Smooth muscle cell (in vitro differentiated cells): ENCODE data around the gene CCP110. TPM values are rescaled to one million over a fixed set of nuclear protein-coding genes. Genes with fewer than 3 reads are reported as not detected.

Source experiments
- DNase-seq: peaks from one replicate; lab custom pipeline; 2025; ENCODE audit not compliant: unreplicated experiment; lab: John Stamatoyannopoulos, UW
- H2AFZ ChIP-seq: fragments of 200-600 bp; sonication (generic); 2 replicates; pipeline ENCODE4 v1.6.0; 2016; ENCODE audit warnings: antibody characterized with exemption, low read depth, mild to moderate bottlenecking
- H3F3A ChIP-seq: fragments of 200-600 bp; sonication (generic); 2 replicates; pipeline ENCODE4 v1.6.0; 2017; ENCODE audit warnings: antibody characterized with exemption, low read depth
- H3K27ac ChIP-seq: fragments of 200-600 bp; sonication (generic); 2 replicates; pipeline ENCODE4 v1.5.1; 2016; ENCODE audit warnings: low read depth, mild to moderate bottlenecking
- H3K27me3 ChIP-seq: fragments of 200-600 bp; sonication (generic); 2 replicates; pipeline ENCODE4 v1.6.1; 2016; ENCODE audit warnings: low read depth, mild to moderate bottlenecking
- H3K36me3 ChIP-seq: fragments of 200-600 bp; sonication (generic); 2 replicates; pipeline ENCODE4 v1.5.1; 2016; ENCODE audit warnings: low read depth
- H3K4me1 ChIP-seq: fragments of 200-600 bp; sonication (generic); 2 replicates; pipeline ENCODE4 v1.5.1; 2016; ENCODE audit warnings: low read depth
- H3K4me2 ChIP-seq: fragments of 200-600 bp; sonication (generic); 2 replicates; pipeline ENCODE4 v1.6.0; 2016; ENCODE audit warnings: mild to moderate bottlenecking
- H3K4me3 ChIP-seq: fragments of 200-600 bp; sonication (generic); 2 replicates; pipeline ENCODE4 v1.5.1; 2016; ENCODE audit warnings: mild to moderate bottlenecking
- H3K79me2 ChIP-seq: fragments of 200-600 bp; sonication (generic); 2 replicates; pipeline ENCODE4 v1.6.0; 2016; ENCODE audit warnings: low read depth, mild to moderate bottlenecking
- H3K9ac ChIP-seq: fragments of 200-600 bp; sonication (generic); 2 replicates; pipeline ENCODE4 v1.6.0; 2016; ENCODE audit warnings: low read depth
- H3K9me3 ChIP-seq: fragments of 200-600 bp; sonication (generic); replicated peaks from 2 replicates; pipeline ENCODE4 v1.5.1; 2016; ENCODE audit warnings: low read depth
- H4K20me1 ChIP-seq: fragments of 200-600 bp; sonication (generic); 2 replicates; pipeline ENCODE4 v1.6.0; 2016; ENCODE audit warnings: low read depth
- WGBS: methylation state at CpG from one replicate; pipeline ENCODE4 v1.1.7; 2016; ENCODE audit warnings: low lambda C conversion rate; 5-methylcytosine and 5-hydroxymethylcytosine counted together
- polyA plus RNA-seq: library from polyadenylated mRNA; unstranded; fragments of >200 nt; fragmentation: Nextera tagmentation; extraction: Ambion mirVana; gene quantifications from 2 replicates; pipeline ENCODE4 v1.2.1, GENCODE V29; 2016
- total RNA-seq: library from RNA; depleted of rRNA; stranded (reverse); fragments of >200 nt; gene quantifications from 2 replicates; pipeline ENCODE4 v1.2.3, GENCODE V29; 2014
- TF ChIP-seq, protein P1 (sequence below): fragments of 200-600 bp; sonication (generic); IDR thresholded peaks from 2 replicates; pipeline ENCODE4 v1.5.1; 2017; ENCODE audit warnings: borderline replicate concordance, mild to moderate bottlenecking, antibody characterized with exemption; ENCODE audit not compliant: insufficient read depth, poor library complexity, severe bottlenecking

CCP110 gene
- total and polyA plus RNA-seq, 2 experiments from 2014 or later = 6.2 to 9.3 TPM

DNA sequence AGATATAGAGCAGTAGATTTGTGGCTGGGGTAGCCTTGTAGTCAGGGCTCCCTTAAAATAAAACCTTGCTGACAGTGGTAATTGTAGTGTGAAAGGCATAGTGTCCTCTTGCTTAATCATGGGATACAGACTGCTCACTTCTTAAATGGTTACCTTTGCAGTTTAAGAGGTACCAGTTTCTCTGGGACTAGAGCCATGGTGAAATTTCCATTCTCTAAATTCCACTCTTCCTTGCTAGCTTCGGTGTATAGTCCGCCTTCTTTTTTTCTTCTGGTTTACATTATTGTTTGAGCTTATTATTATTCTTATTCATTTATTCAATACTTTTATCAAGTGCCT is 1.6 kb downstream of the CCP110 start:
- Histone ChIP-seq H3K4me1 (peaks cover 11% of the 10 kb centered on the region), H3K27ac (no peak overlapping the region), H3K79me2 (peaks cover 13% of the 10 kb centered on the region), H4K20me1 (peaks cover 4% of the 10 kb centered on the region), H3K9me3 (no peaks in the 10 kb centered on the region), H3K36me3 (peaks cover 6% of the 10 kb centered on the region), H3K4me3 (peak overlapping the region; percentile 87), H2AFZ (peak overlapping the region; percentile 85), H3K27me3 (no peaks in the 10 kb centered on the region), H3F3A (peaks cover 12% of the 10 kb centered on the region), H3K9ac (no peak overlapping the region), H3K4me2 (peak overlapping the region; percentile 95)
- no peak for DNase-seq
- TF ChIP-seq, protein P1, sequence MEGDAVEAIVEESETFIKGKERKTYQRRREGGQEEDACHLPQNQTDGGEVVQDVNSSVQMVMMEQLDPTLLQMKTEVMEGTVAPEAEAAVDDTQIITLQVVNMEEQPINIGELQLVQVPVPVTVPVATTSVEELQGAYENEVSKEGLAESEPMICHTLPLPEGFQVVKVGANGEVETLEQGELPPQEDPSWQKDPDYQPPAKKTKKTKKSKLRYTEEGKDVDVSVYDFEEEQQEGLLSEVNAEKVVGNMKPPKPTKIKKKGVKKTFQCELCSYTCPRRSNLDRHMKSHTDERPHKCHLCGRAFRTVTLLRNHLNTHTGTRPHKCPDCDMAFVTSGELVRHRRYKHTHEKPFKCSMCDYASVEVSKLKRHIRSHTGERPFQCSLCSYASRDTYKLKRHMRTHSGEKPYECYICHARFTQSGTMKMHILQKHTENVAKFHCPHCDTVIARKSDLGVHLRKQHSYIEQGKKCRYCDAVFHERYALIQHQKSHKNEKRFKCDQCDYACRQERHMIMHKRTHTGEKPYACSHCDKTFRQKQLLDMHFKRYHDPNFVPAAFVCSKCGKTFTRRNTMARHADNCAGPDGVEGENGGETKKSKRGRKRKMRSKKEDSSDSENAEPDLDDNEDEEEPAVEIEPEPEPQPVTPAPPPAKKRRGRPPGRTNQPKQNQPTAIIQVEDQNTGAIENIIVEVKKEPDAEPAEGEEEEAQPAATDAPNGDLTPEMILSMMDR = no peak
- WGBS = 86% methylated on average over 2 of the region's 2 CpGs

DNA sequence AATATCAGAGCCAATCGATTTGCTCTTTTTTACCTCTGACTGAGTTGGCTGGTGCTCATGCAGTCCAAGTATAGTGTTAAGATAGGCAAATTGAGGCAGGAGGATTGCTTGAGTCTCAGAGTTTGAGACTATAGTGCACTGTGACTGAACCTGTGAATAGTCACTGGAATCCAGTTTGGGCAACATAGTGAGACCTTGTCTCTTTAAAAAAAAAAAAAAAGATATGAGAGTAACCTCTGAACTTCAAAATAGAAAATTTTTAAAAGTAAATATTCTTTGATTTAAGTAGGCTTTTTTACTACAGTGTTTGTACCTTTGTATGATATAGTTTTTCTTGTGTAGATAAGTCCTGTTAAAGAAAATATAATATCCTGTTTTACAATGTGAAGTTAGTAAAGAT is 3.4 kb downstream of the CCP110 start:
- H4K20me1 ChIP-seq = no peaks in the 10 kb centered on the region
- H3K27me3 ChIP-seq = no peaks in the 10 kb centered on the region
- no peaks in the 10 kb centered on the region for H3K9me3 ChIP-seq
- WGBS = 94% methylated on average over 1 of the region's 1 CpG
- H3K27ac ChIP-seq = no peak overlapping the region
- TF ChIP-seq, protein P1 = no peak
- H3K4me1 ChIP-seq = peaks cover 1% of the 10 kb centered on the region
- no peak overlapping the region for H3K4me2 ChIP-seq
- no peak overlapping the region for H3K9ac ChIP-seq
- no peak overlapping the region for H3K4me3 ChIP-seq
- peaks cover 6% of the 10 kb centered on the region for H3F3A ChIP-seq
- peaks cover 13% of the 10 kb centered on the region for H3K79me2 ChIP-seq
- no peak for DNase-seq
- no peak overlapping the region for H2AFZ ChIP-seq
- peaks cover 7% of the 10 kb centered on the region for H3K36me3 ChIP-seq

DNA sequence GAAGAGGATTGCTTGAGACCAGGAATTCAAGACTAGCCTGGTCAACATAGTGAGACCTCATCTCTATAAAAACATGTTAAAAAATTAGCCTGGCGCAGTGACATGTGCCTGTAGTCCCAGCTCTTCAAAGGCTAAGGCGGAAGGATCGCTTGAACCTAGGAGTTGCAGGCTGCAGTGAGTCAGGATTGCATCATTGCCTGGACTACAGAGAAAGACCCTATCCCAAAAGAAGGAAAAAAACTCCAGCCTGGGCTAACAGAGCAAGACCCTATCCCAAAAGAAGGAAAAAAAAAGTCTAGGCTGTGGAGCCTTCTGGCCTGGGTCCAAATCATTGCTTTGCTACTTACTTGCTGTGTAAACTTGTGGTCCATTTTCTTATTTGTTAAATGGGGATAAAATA is 4.9 kb downstream of the CCP110 start:
- Histone ChIP-seq H3K9me3 (no peaks in the 10 kb centered on the region), H3K4me2 (no peak overlapping the region), H3K27me3 (no peaks in the 10 kb centered on the region), H3K9ac (no peak overlapping the region), H4K20me1 (no peaks in the 10 kb centered on the region), H3F3A (peaks cover 6% of the 10 kb centered on the region), H3K79me2 (peaks cover 13% of the 10 kb centered on the region), H3K36me3 (peaks cover 16% of the 10 kb centered on the region), H2AFZ (no peak overlapping the region), H3K27ac (no peak overlapping the region), H3K4me3 (no peak overlapping the region), H3K4me1 (no peaks in the 10 kb centered on the region)
- no peak for DNase-seq
- 98% methylated on average over 3 of the region's 3 CpGs for WGBS
- TF ChIP-seq, protein P1 = no peak

DNA sequence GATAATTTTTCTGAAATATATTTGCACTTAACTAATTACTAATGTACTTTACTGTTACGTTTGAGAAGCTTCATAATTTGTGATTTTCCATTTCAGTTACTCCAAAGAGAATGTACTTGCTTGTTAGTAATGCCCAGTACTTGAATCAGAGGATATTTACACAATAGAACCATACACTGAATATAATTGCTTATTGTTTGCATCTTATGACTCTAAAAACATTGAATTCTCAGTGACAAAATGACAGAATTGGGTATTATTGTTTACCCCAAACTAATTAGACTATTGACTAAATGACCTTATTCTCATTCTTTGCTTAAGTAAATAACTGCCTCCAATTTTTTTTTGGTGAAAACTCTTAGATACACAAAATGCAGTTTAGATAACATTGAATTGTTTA is 8.9 kb downstream of the CCP110 start:
- Histone ChIP-seq H3K36me3 (peaks cover 16% of the 10 kb centered on the region), H3K4me3 (no peak overlapping the region), H3K27ac (no peak overlapping the region), H3K79me2 (no peaks in the 10 kb centered on the region), H3K9me3 (no peaks in the 10 kb centered on the region), H3K4me1 (no peaks in the 10 kb centered on the region), H3K4me2 (no peak overlapping the region), H2AFZ (no peak overlapping the region), H3F3A (no peaks in the 10 kb centered on the region), H3K9ac (no peak overlapping the region), H3K27me3 (no peaks in the 10 kb centered on the region), H4K20me1 (no peaks in the 10 kb centered on the region)
- DNase-seq = no peak
- WGBS = 87% methylated on average over 1 of the region's 1 CpG
- TF ChIP-seq, protein P1 = no peak
